WTC11 (cell line): ENCODE measurements around the gene DBET.
"Not testable (repeated sequence)": the region's sequence is repeated elsewhere in the genome, so short reads cannot be mapped to it uniquely, and the experiment has no call there.

Source experiments
- ATF3 ChIP-seq: sonication (generic); formaldehyde crosslinking; conservative IDR thresholded peaks from 2 replicates; pipeline ENCODE4 v1.8.1; 2022; ENCODE audit warnings: mild to moderate bottlenecking, missing genetic modification reagents
- CTCF ChIP-seq: fragments of 200-600 bp; IDR thresholded peaks from 2 replicates; pipeline ENCODE4 v1.8.0; 2022; ENCODE audit warnings: antibody characterized with exemption
- FOXJ3 ChIP-seq: sonication (generic); formaldehyde crosslinking; IDR thresholded peaks from 2 replicates; pipeline ENCODE4 v1.9.0; 2021; ENCODE audit warnings: missing genetic modification reagents, mild to moderate bottlenecking, borderline replicate concordance
- GABPB1 ChIP-seq: sonication (generic); formaldehyde crosslinking; IDR thresholded peaks from 2 replicates; pipeline ENCODE4 v1.8.1; 2023; ENCODE audit warnings: mild to moderate bottlenecking, missing genetic modification reagents
- HMGXB4 ChIP-seq: sonication (generic); formaldehyde crosslinking; IDR thresholded peaks from 2 replicates; pipeline ENCODE4 v1.8.1; 2023; ENCODE audit warnings: mild to moderate bottlenecking, moderate library complexity, missing genetic modification reagents
- JUN ChIP-seq: sonication (generic); formaldehyde crosslinking; IDR thresholded peaks from 2 replicates; pipeline ENCODE4 v1.8.0; 2023; ENCODE audit warnings: mild to moderate bottlenecking, missing genetic modification reagents
- NFYB ChIP-seq: sonication (generic); formaldehyde crosslinking; conservative IDR thresholded peaks from 2 replicates; pipeline ENCODE4 v1.8.0; 2022; ENCODE audit warnings: low read depth, missing genetic modification reagents
- OVOL2 ChIP-seq: fragments of 250-450 bp; sonication (Bioruptor Pico); IDR thresholded peaks from 2 replicates; pipeline ENCODE4 v1.9.0; 2021; ENCODE audit warnings: mild to moderate bottlenecking, borderline replicate concordance
- PREB ChIP-seq: sonication (generic); formaldehyde crosslinking; IDR thresholded peaks from 2 replicates; pipeline ENCODE4 v1.8.1; 2022; ENCODE audit warnings: mild to moderate bottlenecking, missing genetic modification reagents, moderate library complexity, borderline replicate concordance
- SOX15 ChIP-seq: fragments of 250-450 bp; sonication (Bioruptor Pico); IDR thresholded peaks from 2 replicates; pipeline ENCODE4 v1.9.0; 2021; ENCODE audit warnings: mild to moderate bottlenecking
- TP53 ChIP-seq: sonication (generic); formaldehyde crosslinking; IDR thresholded peaks from 2 replicates; pipeline ENCODE4 v1.8.1; 2023; ENCODE audit warnings: mild to moderate bottlenecking, missing genetic modification reagents
- TF ChIP-seq, protein P1 (sequence below): sonication (generic); formaldehyde crosslinking; IDR thresholded peaks from 2 replicates; pipeline ENCODE4 v1.8.1; 2022; ENCODE audit warnings: low read depth, missing genetic modification reagents, borderline replicate concordance
- TF ChIP-seq, protein P2 (sequence below): sonication (generic); formaldehyde crosslinking; IDR thresholded peaks from 2 replicates; pipeline ENCODE4 v1.8.0; 2022; ENCODE audit warnings: mild to moderate bottlenecking, missing genetic modification reagents
- TF ChIP-seq, protein P3 (sequence below): sonication (generic); formaldehyde crosslinking; conservative IDR thresholded peaks from 2 replicates; pipeline ENCODE4 v1.8.1; 2023; ENCODE audit warnings: mild to moderate bottlenecking, low read depth, missing genetic modification reagents, moderate library complexity

DNA sequence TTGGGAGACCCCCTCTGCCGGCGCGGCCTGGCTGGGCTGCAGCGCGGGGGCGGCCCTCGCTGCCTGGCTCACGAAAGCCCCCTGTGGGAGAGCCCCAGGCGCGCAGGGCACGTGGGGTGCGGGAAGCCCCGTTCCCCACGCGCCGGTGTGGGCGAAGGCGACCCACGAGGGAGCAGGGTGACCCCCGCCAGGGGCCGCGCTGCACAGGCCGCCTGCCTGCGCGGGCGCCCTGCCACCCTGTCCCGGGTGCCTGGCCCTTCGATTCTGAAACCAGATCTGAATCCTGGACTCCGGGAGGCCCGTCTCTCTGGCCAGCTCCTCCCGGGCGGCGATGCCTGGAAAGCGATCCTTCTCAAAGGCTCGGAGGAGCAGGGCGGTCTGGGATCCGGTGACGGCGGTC, 42.3 kb upstream of the DBET start:
- not testable (repeated sequence) for TF ChIP-seq FOXJ3; CTCF; OVOL2 (CRISPR knock-in tag); NFYB; TP53 (CRISPR knock-in tag); PREB (CRISPR knock-in tag); ATF3 (CRISPR knock-in tag); GABPB1 (CRISPR knock-in tag); JUN (CRISPR knock-in tag); HMGXB4 (CRISPR knock-in tag); SOX15 (CRISPR knock-in tag)
- TF ChIP-seq, protein P1, sequence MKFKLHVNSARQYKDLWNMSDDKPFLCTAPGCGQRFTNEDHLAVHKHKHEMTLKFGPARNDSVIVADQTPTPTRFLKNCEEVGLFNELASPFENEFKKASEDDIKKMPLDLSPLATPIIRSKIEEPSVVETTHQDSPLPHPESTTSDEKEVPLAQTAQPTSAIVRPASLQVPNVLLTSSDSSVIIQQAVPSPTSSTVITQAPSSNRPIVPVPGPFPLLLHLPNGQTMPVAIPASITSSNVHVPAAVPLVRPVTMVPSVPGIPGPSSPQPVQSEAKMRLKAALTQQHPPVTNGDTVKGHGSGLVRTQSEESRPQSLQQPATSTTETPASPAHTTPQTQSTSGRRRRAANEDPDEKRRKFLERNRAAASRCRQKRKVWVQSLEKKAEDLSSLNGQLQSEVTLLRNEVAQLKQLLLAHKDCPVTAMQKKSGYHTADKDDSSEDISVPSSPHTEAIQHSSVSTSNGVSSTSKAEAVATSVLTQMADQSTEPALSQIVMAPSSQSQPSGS (CRISPR knock-in tag) = not testable (repeated sequence)
- TF ChIP-seq, protein P2, sequence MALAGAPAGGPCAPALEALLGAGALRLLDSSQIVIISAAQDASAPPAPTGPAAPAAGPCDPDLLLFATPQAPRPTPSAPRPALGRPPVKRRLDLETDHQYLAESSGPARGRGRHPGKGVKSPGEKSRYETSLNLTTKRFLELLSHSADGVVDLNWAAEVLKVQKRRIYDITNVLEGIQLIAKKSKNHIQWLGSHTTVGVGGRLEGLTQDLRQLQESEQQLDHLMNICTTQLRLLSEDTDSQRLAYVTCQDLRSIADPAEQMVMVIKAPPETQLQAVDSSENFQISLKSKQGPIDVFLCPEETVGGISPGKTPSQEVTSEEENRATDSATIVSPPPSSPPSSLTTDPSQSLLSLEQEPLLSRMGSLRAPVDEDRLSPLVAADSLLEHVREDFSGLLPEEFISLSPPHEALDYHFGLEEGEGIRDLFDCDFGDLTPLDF (CRISPR knock-in tag) = not testable (repeated sequence)
- TF ChIP-seq, protein P3, sequence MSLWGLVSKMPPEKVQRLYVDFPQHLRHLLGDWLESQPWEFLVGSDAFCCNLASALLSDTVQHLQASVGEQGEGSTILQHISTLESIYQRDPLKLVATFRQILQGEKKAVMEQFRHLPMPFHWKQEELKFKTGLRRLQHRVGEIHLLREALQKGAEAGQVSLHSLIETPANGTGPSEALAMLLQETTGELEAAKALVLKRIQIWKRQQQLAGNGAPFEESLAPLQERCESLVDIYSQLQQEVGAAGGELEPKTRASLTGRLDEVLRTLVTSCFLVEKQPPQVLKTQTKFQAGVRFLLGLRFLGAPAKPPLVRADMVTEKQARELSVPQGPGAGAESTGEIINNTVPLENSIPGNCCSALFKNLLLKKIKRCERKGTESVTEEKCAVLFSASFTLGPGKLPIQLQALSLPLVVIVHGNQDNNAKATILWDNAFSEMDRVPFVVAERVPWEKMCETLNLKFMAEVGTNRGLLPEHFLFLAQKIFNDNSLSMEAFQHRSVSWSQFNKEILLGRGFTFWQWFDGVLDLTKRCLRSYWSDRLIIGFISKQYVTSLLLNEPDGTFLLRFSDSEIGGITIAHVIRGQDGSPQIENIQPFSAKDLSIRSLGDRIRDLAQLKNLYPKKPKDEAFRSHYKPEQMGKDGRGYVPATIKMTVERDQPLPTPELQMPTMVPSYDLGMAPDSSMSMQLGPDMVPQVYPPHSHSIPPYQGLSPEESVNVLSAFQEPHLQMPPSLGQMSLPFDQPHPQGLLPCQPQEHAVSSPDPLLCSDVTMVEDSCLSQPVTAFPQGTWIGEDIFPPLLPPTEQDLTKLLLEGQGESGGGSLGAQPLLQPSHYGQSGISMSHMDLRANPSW = not testable (repeated sequence)
